ENCODE data around the gene GSTA3.

DNA sequence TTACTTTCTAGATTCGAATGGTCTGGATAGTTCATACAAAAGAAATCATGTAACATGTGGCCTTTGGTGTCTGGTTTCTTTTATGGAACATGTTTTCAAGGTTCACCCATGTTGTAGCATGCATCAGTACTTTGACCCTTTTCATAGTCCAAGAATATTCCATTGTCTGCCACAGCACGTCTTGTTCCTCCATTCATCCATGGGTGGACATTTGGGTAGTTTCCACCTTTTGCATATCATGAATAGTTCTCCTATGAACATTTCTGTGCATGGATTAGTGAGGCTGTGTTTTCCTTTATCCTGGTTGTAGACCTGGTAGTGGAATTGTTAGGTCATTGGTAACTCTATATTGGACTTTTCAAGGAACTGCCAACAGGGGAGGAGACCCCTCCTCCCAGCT lies 31.7 kb downstream of the GSTA3 start:
- TF ChIP-seq, protein P1, sequence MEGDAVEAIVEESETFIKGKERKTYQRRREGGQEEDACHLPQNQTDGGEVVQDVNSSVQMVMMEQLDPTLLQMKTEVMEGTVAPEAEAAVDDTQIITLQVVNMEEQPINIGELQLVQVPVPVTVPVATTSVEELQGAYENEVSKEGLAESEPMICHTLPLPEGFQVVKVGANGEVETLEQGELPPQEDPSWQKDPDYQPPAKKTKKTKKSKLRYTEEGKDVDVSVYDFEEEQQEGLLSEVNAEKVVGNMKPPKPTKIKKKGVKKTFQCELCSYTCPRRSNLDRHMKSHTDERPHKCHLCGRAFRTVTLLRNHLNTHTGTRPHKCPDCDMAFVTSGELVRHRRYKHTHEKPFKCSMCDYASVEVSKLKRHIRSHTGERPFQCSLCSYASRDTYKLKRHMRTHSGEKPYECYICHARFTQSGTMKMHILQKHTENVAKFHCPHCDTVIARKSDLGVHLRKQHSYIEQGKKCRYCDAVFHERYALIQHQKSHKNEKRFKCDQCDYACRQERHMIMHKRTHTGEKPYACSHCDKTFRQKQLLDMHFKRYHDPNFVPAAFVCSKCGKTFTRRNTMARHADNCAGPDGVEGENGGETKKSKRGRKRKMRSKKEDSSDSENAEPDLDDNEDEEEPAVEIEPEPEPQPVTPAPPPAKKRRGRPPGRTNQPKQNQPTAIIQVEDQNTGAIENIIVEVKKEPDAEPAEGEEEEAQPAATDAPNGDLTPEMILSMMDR (conservative IDR thresholded peaks at IDR 0.05; ENCODE audit: low read depth in 2 of 2): no peak
- TF ChIP-seq EZH2 (IDR thresholded peaks at IDR 0.05; ENCODE audit: low read depth, unreplicated experiment) (no peak), POLR2AphosphoS5 (IDR thresholded peaks at IDR 0.05; ENCODE audit: low read depth) (no peak)
- TF ChIP-seq, protein P2, sequence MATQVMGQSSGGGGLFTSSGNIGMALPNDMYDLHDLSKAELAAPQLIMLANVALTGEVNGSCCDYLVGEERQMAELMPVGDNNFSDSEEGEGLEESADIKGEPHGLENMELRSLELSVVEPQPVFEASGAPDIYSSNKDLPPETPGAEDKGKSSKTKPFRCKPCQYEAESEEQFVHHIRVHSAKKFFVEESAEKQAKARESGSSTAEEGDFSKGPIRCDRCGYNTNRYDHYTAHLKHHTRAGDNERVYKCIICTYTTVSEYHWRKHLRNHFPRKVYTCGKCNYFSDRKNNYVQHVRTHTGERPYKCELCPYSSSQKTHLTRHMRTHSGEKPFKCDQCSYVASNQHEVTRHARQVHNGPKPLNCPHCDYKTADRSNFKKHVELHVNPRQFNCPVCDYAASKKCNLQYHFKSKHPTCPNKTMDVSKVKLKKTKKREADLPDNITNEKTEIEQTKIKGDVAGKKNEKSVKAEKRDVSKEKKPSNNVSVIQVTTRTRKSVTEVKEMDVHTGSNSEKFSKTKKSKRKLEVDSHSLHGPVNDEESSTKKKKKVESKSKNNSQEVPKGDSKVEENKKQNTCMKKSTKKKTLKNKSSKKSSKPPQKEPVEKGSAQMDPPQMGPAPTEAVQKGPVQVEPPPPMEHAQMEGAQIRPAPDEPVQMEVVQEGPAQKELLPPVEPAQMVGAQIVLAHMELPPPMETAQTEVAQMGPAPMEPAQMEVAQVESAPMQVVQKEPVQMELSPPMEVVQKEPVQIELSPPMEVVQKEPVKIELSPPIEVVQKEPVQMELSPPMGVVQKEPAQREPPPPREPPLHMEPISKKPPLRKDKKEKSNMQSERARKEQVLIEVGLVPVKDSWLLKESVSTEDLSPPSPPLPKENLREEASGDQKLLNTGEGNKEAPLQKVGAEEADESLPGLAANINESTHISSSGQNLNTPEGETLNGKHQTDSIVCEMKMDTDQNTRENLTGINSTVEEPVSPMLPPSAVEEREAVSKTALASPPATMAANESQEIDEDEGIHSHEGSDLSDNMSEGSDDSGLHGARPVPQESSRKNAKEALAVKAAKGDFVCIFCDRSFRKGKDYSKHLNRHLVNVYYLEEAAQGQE (IDR thresholded peaks at IDR 0.05; ENCODE audit: unreplicated experiment): no peak

Measured in GM23338 (cell line).